Mesothelial cell of epicardium (in vitro differentiated cells): ENCODE results near the gene FTL. TPM values are rescaled to one million over a fixed set of nuclear protein-coding genes. Genes with fewer than 3 reads are reported as not detected.

Source experiments
- DNase-seq, 2 experiments: peaks; one replicate each; pipeline ENCODE4 v3.0.0; 2021; ENCODE audit warnings: low spot score in 2 of 2; ENCODE audit not compliant: unreplicated experiment in 2 of 2
- H3K27ac Mint-ChIP-seq: 2 replicates; pipeline ENCODE4 v1.8.0; 2021; ENCODE audit warnings: mixed read lengths
- H3K27me3 Mint-ChIP-seq: 2 replicates; pipeline ENCODE4 v1.8.0; 2021; ENCODE audit warnings: low read depth, mixed read lengths
- H3K36me3 Mint-ChIP-seq: 2 replicates; pipeline ENCODE4 v1.8.0; 2021; ENCODE audit warnings: mixed read lengths
- H3K4me1 Mint-ChIP-seq: 2 replicates; pipeline ENCODE4 v1.8.0; 2021; ENCODE audit warnings: mixed read lengths
- H3K4me3 Mint-ChIP-seq: 2 replicates; pipeline ENCODE4 v1.8.0; 2021; ENCODE audit warnings: mild to moderate bottlenecking, moderate library complexity, mixed read lengths
- H3K9me3 Mint-ChIP-seq: 2 replicates; pipeline ENCODE4 v1.8.0; 2021; ENCODE audit warnings: mixed read lengths
- CTCF ChIP-seq: fragments of 200-600 bp; sonication (generic); IDR thresholded peaks from one replicate; pipeline ENCODE4 v1.5.0; 2021; ENCODE audit warnings: antibody characterized with exemption; ENCODE audit not compliant: unreplicated experiment
- total RNA-seq: library from RNA; stranded (reverse); gene quantifications from 3 replicates; pipeline ENCODE4 v1.2.1, GENCODE V29; 2021

The FTL gene
- total RNA-seq, 1 donor from 2014 or later = 1,064 TPM

DNA sequence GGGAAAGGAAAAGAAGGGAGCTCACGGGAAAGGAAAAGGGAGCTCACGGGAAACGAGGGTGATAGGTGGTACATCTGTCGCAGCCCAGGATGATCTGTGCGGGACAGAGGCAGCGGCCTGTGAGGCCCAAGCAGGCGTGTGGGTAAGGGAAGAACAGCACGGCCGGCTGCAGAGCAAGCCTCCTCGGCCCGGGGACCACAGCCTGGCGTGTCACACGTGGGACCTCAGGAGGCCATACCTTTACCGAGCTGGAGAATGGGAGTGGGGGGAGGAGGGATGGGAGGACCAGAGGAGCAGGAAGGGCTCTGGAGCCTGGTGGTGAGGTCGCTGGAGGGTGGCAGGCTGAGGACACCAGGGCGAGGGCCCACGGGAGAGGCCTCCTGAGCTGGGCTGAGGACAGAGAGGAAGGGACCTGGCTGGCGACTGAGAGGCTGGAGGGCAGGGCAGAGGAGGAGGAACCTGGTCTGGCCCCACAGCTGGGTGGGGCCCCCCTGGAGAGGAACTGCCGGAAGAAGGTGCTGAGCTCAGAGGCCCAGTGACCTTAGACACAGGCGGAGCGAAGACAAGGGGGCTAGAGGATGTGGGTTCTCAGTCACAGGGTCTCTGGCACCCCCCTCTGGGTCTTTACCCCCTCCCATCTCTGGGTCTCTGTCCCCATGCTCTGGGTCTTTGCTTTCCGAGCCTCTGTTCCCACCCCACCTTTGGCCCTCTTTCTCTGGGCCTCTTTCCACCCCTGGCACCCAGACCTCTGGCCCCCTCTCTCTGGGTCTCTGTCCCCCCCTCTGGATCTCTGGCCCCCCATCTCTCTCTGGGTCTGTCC is 2.9 kb upstream of the FTL start:
- H3K27ac Mint-ChIP-seq = peak overlapping the region; percentile 100
- no peak overlapping the region for H3K4me3 Mint-ChIP-seq
- H3K9me3 Mint-ChIP-seq = no peaks in the 10 kb centered on the region
- no peaks in the 10 kb centered on the region for H3K27me3 Mint-ChIP-seq
- H3K4me1 Mint-ChIP-seq = peaks cover 43% of the 10 kb centered on the region
- H3K36me3 Mint-ChIP-seq = peaks cover 20% of the 10 kb centered on the region
- TF ChIP-seq CTCF = no peak
- DNase-seq = no peak

- DNase-seq = no peak
- Mint-ChIP-seq H3K36me3 (peaks cover 17% of the 10 kb centered on the region), H3K4me1 (peaks cover 43% of the 10 kb centered on the region), H3K4me3 (no peak overlapping the region), H3K27ac (peak overlapping the region; percentile 100), H3K9me3 (no peaks in the 10 kb centered on the region), H3K27me3 (no peaks in the 10 kb centered on the region)
- TF ChIP-seq CTCF = no peak
Observed at GRCh38 chr19:48962849-48963165, 2.3 kb upstream of the FTL start.

GRCh38 chr19:48963371-48964204 is 1.5 kb upstream of the FTL start:
- Mint-ChIP-seq H3K4me3 (peak overlapping the region; percentile 100), H3K27ac (peak overlapping the region; percentile 100), H3K27me3 (no peaks in the 10 kb centered on the region), H3K36me3 (peaks cover 19% of the 10 kb centered on the region), H3K4me1 (peaks cover 43% of the 10 kb centered on the region), H3K9me3 (no peaks in the 10 kb centered on the region)
- no peak for TF ChIP-seq CTCF
- peak; percentile 63 to 76 for DNase-seq

GRCh38 chr19:48964205-48965039 is 687 bp upstream of the FTL start:
- DNase-seq = no peak
- no peak for TF ChIP-seq CTCF
- no peaks in the 10 kb centered on the region for H3K9me3 Mint-ChIP-seq
- H3K36me3 Mint-ChIP-seq = peaks cover 19% of the 10 kb centered on the region
- H3K4me1 Mint-ChIP-seq = peaks cover 43% of the 10 kb centered on the region
- H3K27ac Mint-ChIP-seq = peak overlapping the region; percentile 100
- no peaks in the 10 kb centered on the region for H3K27me3 Mint-ChIP-seq
- H3K4me3 Mint-ChIP-seq = peak overlapping the region; percentile 100

DNA sequence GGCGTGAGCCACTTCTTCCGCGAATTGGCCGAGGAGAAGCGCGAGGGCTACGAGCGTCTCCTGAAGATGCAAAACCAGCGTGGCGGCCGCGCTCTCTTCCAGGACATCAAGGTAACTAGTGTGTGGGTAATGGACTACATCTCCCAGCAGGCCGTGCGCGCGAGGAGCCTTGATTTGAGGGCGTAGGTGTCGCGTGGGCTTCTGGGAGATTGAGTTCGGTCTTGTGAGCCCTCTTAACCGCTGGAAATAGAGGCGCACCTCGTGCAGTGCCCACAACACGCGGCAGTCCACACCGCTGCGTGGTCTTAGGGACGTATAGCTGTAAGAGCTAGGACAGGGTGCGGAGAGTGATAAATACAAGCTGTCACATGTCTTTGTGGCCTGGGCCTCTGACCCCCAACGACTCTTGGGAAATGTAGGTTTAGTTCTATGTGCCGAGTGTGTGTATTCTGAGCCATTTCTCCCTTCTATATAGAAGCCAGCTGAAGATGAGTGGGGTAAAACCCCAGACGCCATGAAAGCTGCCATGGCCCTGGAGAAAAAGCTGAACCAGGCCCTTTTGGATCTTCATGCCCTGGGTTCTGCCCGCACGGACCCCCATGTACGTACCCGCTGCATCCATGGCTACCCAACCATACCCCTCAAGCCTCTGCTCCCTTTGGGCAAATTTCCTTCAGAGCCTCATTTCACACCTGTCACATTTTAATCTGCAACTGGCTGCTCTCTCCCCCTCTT is 864 bp downstream of the FTL start:
- no peak for TF ChIP-seq CTCF
- Mint-ChIP-seq H3K4me1 (peaks cover 43% of the 10 kb centered on the region), H3K27me3 (no peaks in the 10 kb centered on the region), H3K27ac (peak overlapping the region; percentile 100), H3K4me3 (peak overlapping the region; percentile 100), H3K36me3 (peaks cover 24% of the 10 kb centered on the region), H3K9me3 (no peaks in the 10 kb centered on the region)
- DNase-seq = peak; percentile 75 to 88
